ENCODE measurements around the gene NASP. TPM values are rescaled to one million over a fixed set of nuclear protein-coding genes. Genes with fewer than 3 reads are reported as not detected.

The NASP gene
- polyA plus RNA-seq, 1 of the 3 experiments (the other 2 are of a cell fraction), result 152 TPM

- no peaks in the 10 kb centered on the region for H3K9me2 ChIP-seq
- peaks cover 26 to 43% of the 10 kb centered on the region in 2 experiments for H3K36me3 ChIP-seq (replicated peaks in 1 of 2; ENCODE audit: control insufficient read depth in 1 of 2, insufficient read depth in 2 of 2, low read length in 1 of 2)
- H4K20me1 ChIP-seq (ENCODE audit: insufficient read depth), result no peaks in the 10 kb centered on the region
- no peaks in the 10 kb centered on the region for H3K9me3 ChIP-seq
- DNase-seq, result no peak
- H3F3A ChIP-seq (replicated peaks; ENCODE audit: insufficient read depth), result peaks cover 28% of the 10 kb centered on the region
- ChIA-PET CTCF (no interaction called here), POLR2A (no interaction called here)
- H3K4me1 ChIP-seq (ENCODE audit: control insufficient read depth in 1 of 2, insufficient read depth in 2 of 2, low read depth in 1 of 2, low read length in 1 of 2), result no peaks in the 10 kb centered on the region; a peak in 1 of 4 replicates
- H3K27ac ChIP-seq (ENCODE audit: low read depth in 2 of 2, low read length in 1 of 2), result no peak within 1 kb of the TSS
- no peak within 1 kb of the TSS for H2AFZ ChIP-seq (ENCODE audit: low read depth)
- no peak within 1 kb of the TSS for H3K9ac ChIP-seq
- H3K27me3 ChIP-seq (ENCODE audit: insufficient read depth), result no peaks in the 10 kb centered on the region
- no peak within 1 kb of the TSS for H3K4me2 ChIP-seq
- 59% methylated on average over 3 of the region's 4 CpGs for WGBS (ENCODE audit: low lambda C conversion rate)
- H3K79me2 ChIP-seq (ENCODE audit: insufficient read depth), result no peaks in the 10 kb centered on the region
- TF ChIP-seq PBX3 (IDR thresholded peaks at IDR 0.05) (no peak), USF1 (IDR thresholded peaks at IDR 0.05; ENCODE audit: borderline replicate concordance, low read depth) (no peak), MAX (IDR thresholded peaks at IDR 0.05; ENCODE audit: low read depth) (no peak), TCF12 (IDR thresholded peaks at IDR 0.05) (no peak), ZBTB33 (IDR thresholded peaks at IDR 0.05; ENCODE audit: borderline replicate concordance, low read depth) (no peak), EZH2phosphoT487 (IDR thresholded peaks at IDR 0.05; ENCODE audit: borderline replicate concordance, low read depth) (no peak), YY1 (IDR thresholded peaks at IDR 0.05; ENCODE audit: low read depth) (no peak), ELF1 (IDR thresholded peaks at IDR 0.05) (no peak), IRF3 (IDR thresholded peaks at IDR 0.05; ENCODE audit: low read depth, low read length) (no peak), NFIC (IDR thresholded peaks at IDR 0.05; ENCODE audit: borderline replicate concordance) (no peak), MEF2A (IDR thresholded peaks at IDR 0.05; ENCODE audit: borderline replicate concordance, low read depth) (no peak), CTCF (IDR thresholded peaks at IDR 0.05) (no peak), SIN3A (IDR thresholded peaks at IDR 0.05; ENCODE audit: borderline replicate concordance, low read depth, low read length) (no peak), RFX5 (IDR thresholded peaks at IDR 0.05; ENCODE audit: low read length) (no peak), JUND (IDR thresholded peaks at IDR 0.05) (no peak), POLR2AphosphoS5 (IDR thresholded peaks at IDR 0.05; ENCODE audit: low read depth, low read length) (no peak), GATA2 (CRISPR knock-in tag; IDR thresholded peaks at IDR 0.05) (no peak)
- no peak within 1 kb of the TSS for H3K4me3 ChIP-seq (ENCODE audit: low read depth in 2 of 2, low read length in 1 of 2)
Observed at GRCh38 chr1:45623972-45624371, 40.1 kb downstream of the NASP start, which contains the start of gene CCDC17. TSS of gene CCDC17 (minus strand) at chr1:45624054. CDS start at chr1:45623909, 145 bp downstream.
